Measurements from ENCODE around the gene LRRC10B.
"Not testable (repeated sequence)": the region's sequence is repeated elsewhere in the genome, so short reads cannot be mapped to it uniquely, and the experiment has no call there.

The LRRC10B gene

GRCh38 chr11:61507962-61508861 is at the start of gene LRRC10B:
TSS of gene LRRC10B (plus strand) at chr11:61508749. CDS start at chr11:61508999, 250 bp downstream.
- no peak for FAIRE-seq
- no peak for DNase-seq (ENCODE audit: insufficient read length, low spot score)

- DNase-seq (ENCODE audit: insufficient read length, low spot score) (no peak), FAIRE-seq (no peak)
Measured at GRCh38 chr11:61460474-61460881, 48.1 kb upstream of the LRRC10B start.

GRCh38 chr11:61460986-61461385 is 47.6 kb upstream of the LRRC10B start:
- FAIRE-seq (no peak), DNase-seq (ENCODE audit: insufficient read length, low spot score) (no peak)

DNA sequence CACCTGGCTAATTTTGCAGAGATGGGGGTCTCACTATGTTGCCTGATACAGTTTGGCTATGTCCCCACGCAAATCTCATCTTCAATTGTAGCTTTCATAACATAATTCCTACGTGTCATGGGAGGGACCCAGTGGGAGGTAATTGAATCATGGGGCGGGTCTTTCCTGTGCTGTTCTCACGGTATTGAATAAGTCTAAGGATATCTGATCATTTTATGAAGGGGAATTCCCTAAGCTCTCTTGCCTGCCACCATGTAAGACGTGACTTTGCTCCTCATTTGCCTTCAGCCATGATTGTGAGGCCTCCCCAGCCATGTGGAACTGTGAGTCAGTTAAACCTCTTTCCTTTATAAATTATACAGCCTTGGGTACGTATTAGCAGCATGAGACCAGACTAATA is 40.9 kb upstream of the LRRC10B start:
- DNase-seq (ENCODE audit: insufficient read length, low spot score); FAIRE-seq: not testable (repeated sequence)

DNA sequence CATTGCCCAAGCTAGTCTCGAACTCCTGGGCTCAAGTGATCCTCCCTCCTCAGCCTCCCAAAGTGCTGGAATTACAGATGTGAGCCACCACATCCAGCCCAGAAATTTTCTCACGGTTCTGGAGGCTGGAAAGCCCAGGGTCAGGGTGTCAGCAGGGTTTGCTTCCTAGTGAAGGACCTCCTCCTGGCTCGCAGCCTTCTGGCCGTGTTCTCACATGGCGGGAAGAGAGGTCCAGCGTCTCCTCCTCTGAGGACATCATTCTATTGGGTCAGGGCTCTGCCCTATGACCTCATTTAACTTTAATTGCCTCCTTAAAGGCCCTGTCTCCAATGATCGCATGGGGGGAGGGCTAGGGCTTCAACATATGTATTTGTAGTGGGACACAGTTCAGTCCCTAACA is 40.5 kb upstream of the LRRC10B start:
- DNase-seq (ENCODE audit: insufficient read length, low spot score) = no peak
- no peak for FAIRE-seq

- no peak for DNase-seq (ENCODE audit: insufficient read length, low spot score)
- no peak for FAIRE-seq
Measured at GRCh38 chr11:61472282-61472681, 36.3 kb upstream of the LRRC10B start.

DNA sequence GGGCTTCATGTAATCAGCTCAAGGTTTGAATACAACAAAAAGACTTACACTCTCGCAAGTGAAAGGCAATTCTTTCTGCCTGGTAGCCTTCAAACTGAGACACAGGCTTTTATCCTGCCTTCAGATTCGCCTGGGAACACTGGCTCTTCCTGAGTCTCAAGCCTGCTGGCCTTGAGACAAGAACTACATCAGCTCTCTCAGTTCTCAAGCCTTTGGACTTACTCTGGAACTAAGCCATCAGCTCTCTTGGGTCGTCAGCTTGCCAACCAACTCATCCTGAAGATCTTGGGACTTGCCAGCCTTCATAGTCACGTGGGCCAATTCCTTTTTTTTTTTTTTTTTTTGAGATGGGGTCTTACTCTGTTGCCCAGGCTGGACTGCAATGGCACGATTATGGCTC is 35.7 kb upstream of the LRRC10B start:
- FAIRE-seq = no peak
- no peak for DNase-seq (ENCODE audit: insufficient read length, low spot score)

DNA sequence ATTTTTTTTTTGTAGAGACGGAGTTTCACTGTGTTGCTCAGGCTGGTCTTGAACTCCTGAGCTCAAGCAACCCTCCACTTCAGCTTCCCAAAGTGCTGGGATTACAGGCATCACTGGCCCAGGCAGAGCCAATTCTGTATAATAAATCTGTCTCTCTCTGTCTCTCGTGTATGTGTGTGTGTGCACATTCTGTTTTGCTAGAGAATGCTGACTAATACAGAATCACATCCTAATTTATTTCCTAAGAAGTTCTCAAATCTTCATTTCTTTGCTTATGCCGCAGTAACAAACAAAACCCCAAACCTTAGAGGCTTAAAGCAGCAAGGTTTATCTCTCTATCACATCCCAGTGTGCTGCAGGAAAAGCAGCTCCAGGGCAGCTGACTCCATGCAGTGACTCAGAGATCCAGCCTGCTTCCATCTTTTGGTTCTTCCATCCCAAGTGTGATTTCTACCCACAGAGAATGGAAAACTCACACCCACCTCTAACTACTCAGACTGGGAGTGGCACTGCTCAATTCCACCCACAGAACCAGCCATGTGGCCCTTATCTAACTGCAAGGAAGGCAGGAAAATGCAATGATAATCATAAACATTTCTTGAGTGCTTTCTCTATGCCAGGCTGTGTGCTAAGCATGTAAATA is 35.1 kb upstream of the LRRC10B start:
- DNase-seq (ENCODE audit: insufficient read length, low spot score) (no peak), FAIRE-seq (no peak)

- FAIRE-seq (no peak), DNase-seq (ENCODE audit: insufficient read length, low spot score) (no peak)
Measured at GRCh38 chr11:61474013-61474643, 34.4 kb upstream of the LRRC10B start.

DNA sequence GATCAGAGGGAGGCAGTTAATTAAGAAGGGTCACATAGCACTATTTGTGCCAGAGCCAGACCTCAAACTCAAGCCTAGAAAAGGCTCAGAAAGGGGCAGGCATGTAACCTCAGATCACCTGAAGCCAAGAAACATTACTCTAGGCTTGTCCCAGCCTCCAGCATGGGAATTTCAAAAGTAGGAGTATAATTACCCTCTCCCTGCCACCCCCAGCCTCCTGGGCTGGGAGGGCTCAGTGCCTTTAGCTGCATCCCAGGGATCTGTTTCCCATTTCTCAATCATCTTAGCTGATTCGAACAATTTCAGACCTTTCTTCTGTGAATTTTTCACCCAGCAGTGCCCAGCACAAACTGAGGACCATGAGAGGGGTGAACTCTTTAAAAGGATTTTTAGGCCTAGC is 33.1 kb upstream of the LRRC10B start:
- DNase-seq (ENCODE audit: insufficient read length, low spot score) (no peak), FAIRE-seq (no peak)

DNA sequence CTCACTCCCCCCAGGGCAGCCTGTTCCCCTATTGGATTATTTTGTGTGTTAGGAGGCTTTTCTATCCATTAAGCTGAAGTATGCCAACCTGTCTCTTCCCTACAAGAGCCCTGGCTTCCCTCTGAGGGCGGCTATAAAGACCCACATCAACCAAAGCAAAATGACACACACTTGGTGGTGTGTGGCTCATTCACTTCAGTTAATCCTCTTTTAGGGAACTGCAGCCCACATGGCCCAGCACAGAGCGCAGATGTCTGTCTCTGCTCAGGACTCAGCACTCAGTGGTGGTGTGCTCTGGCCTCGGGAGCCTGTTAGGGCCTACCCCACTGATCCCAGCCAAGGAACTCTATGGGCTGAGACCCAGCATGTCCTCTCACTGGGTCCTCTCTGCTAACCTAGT is 32.2 kb upstream of the LRRC10B start:
- FAIRE-seq (no peak), DNase-seq (ENCODE audit: insufficient read length, low spot score) (no peak)

GRCh38 chr11:61477126-61477525 is 31.4 kb upstream of the LRRC10B start:
- DNase-seq (ENCODE audit: insufficient read length, low spot score) (no peak), FAIRE-seq (no peak)

GRCh38 chr11:61477727-61478148 is 30.8 kb upstream of the LRRC10B start:
- FAIRE-seq (no peak), DNase-seq (ENCODE audit: insufficient read length, low spot score) (peak; percentile 65)

GRCh38 chr11:61479360-61480058 is 29.0 kb upstream of the LRRC10B start:
- not testable (repeated sequence) for DNase-seq (ENCODE audit: insufficient read length, low spot score); FAIRE-seq

- no peak for FAIRE-seq
- DNase-seq (ENCODE audit: insufficient read length, low spot score) = no peak
Measured at GRCh38 chr11:61480261-61480993, 28.1 kb upstream of the LRRC10B start.

DNA sequence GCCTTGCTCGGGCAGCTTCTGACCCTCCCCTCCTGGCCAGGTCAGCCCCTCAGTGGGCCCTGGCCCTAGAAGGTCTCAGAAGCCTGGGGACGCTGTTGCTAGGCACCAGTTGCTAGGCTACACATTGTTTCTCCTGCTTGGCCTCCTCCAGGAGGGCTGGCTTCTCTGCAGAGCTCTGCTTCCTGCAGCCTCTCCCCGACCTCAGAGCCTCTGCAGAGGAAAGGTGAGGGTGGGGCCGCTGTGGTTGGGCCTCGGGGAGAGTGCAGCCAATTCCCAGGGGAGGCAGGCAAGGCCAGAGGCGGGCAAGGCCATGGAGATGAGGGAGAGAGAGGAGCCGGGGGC is 27.6 kb upstream of the LRRC10B start:
- no peak for DNase-seq (ENCODE audit: insufficient read length, low spot score)
- FAIRE-seq = no peak

DNA sequence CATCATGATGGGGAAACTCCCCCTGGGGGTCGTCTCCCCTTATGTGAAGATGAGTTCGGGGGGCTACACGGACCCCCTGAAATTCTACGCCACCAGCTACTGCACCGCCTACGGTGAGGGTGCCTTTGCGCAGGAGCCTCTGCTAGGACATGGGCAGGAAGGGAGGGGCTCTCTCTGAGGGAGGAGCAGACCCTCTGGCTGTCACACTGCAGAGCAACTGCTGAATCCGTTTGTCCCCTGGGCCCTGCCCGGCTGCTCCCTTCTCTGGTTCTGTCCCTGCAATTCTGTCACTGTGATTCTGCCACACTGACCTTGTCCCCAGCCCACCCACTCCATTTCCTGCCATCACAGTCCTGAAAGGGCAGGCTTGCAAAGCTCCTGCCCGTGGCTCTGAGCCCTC is 26.7 kb upstream of the LRRC10B start:
- FAIRE-seq (no peak), DNase-seq (ENCODE audit: insufficient read length, low spot score) (no peak)

- peak; percentile 52 for DNase-seq (ENCODE audit: insufficient read length, low spot score)
Measured at GRCh38 chr11:61482513-61482912, 26.0 kb upstream of the LRRC10B start.

GRCh38 chr11:61484541-61484940 is 24.0 kb upstream of the LRRC10B start:
- DNase-seq (ENCODE audit: insufficient read length, low spot score) (no peak), FAIRE-seq (no peak)

More at GRCh38 chr11:61482513-61482912, 26.0 kb upstream of the LRRC10B start:
- FAIRE-seq = no peak

GRCh38 chr11:61485080-61485479 is 23.5 kb upstream of the LRRC10B start:
- DNase-seq (ENCODE audit: insufficient read length, low spot score) (no peak), FAIRE-seq (no peak)
